Activated CD4-positive, alpha-beta memory T cell treated with anti-CD3 and anti-CD28 coated beads for 36 hours (primary cell): ENCODE measurements around the gene ATP8A1. TPM values are rescaled to one million over a fixed set of nuclear protein-coding genes. Genes with fewer than 3 reads are reported as not detected.

Experiments used
- CTCF ChIA-PET: fragments of 350-600 bp; sonication (Branson Sonifier 250); formaldehyde crosslinking; loops from one replicate; lab custom pipeline; 2021; ENCODE audit warnings: antibody characterized with exemption, inconsistent platforms; lab: Charles Lee
- POLR2A ChIA-PET: fragments of 350-600 bp; sonication (Branson Sonifier 250); formaldehyde crosslinking; loops from one replicate; lab custom pipeline; 2021; ENCODE audit warnings: antibody characterized with exemption; lab: Charles Lee
- DNase-seq: peaks from one replicate; pipeline ENCODE4 v3.0.0-alpha.2; 2020
- H3K27ac Mint-ChIP-seq: one replicate; pipeline ENCODE4 v1.8.0; 2021; ENCODE audit warnings: mixed read lengths
- H3K27me3 Mint-ChIP-seq: one replicate; pipeline ENCODE4 v1.8.0; 2021; ENCODE audit warnings: mixed read lengths
- H3K36me3 Mint-ChIP-seq: one replicate; pipeline ENCODE4 v1.8.0; 2021; ENCODE audit warnings: mixed read lengths
- H3K4me1 Mint-ChIP-seq: one replicate; pipeline ENCODE4 v1.8.0; 2021; ENCODE audit warnings: low read depth, mixed read lengths
- H3K4me3 Mint-ChIP-seq: one replicate; pipeline ENCODE4 v1.8.0; 2021; ENCODE audit warnings: mild to moderate bottlenecking, mixed read lengths
- H3K9me3 Mint-ChIP-seq: one replicate; pipeline ENCODE4 v1.8.0; 2021; ENCODE audit warnings: mixed read lengths
- intact Hi-C: fragments of 100-400 bp; cut with micrococcal nuclease; formaldehyde crosslinking; loops from one replicate; pipeline ENCODE4 v1.15.1; 2023
- total RNA-seq, 2 experiments: library from RNA; stranded (reverse); gene quantifications; one replicate each; pipeline ENCODE4 v1.2.3, GENCODE V29; 2021

Gene ATP8A1
- total RNA-seq, 2 experiments from 2014 or later, result 23.9 to 24.0 TPM

- Mint-ChIP-seq H3K4me1 (no peaks in the 10 kb centered on the region), H3K4me3 (no peak overlapping the region), H3K9me3 (no peaks in the 10 kb centered on the region), H3K27me3 (no peaks in the 10 kb centered on the region), H3K36me3 (peaks cover 9% of the 10 kb centered on the region), H3K27ac (no peak overlapping the region)
- ChIA-PET CTCF (no interaction called here), POLR2A (no interaction called here)
- intact Hi-C loops, result no loop called here
- no peak for DNase-seq
These were observed 245.1 kb downstream of the ATP8A1 start for GRCh38 chr4:42411803-42412202.

GRCh38 chr4:42410446-42410845 lies 246.5 kb downstream of the ATP8A1 start:
- Mint-ChIP-seq H3K27me3 (no peaks in the 10 kb centered on the region), H3K27ac (no peak overlapping the region), H3K4me1 (no peaks in the 10 kb centered on the region), H3K9me3 (no peaks in the 10 kb centered on the region), H3K4me3 (no peak overlapping the region), H3K36me3 (peaks cover 9% of the 10 kb centered on the region)
- no peak for DNase-seq
- intact Hi-C loops, result no loop called here
- CTCF ChIA-PET, result interaction anchor here (1.2 kb wide), 1 partner anchor 10 kb away, joined by 3 read pairs; no protein-coding TSS in a partner anchor
- POLR2A ChIA-PET, result no interaction called here

GRCh38 chr4:42404001-42404400 lies 252.9 kb downstream of the ATP8A1 start:
- Mint-ChIP-seq H3K4me1 (peaks cover 7% of the 10 kb centered on the region), H3K9me3 (no peaks in the 10 kb centered on the region), H3K27me3 (peaks cover 33% of the 10 kb centered on the region), H3K4me3 (no peak overlapping the region), H3K36me3 (no peaks in the 10 kb centered on the region), H3K27ac (no peak overlapping the region)
- ChIA-PET POLR2A (no interaction called here), CTCF (no interaction called here)
- intact Hi-C loops, result no loop called here
- no peak for DNase-seq

- intact Hi-C loops, result no loop called here
- no peak overlapping the region for H3K4me3 Mint-ChIP-seq
These were observed 255.7 kb downstream of the ATP8A1 start for GRCh38 chr4:42401171-42401570.

GRCh38 chr4:42399393-42399792 lies 257.5 kb downstream of the ATP8A1 start:
- Mint-ChIP-seq H3K9me3 (no peaks in the 10 kb centered on the region), H3K4me3 (no peak overlapping the region), H3K36me3 (no peaks in the 10 kb centered on the region), H3K27me3 (peaks cover 67% of the 10 kb centered on the region), H3K27ac (no peak overlapping the region), H3K4me1 (peaks cover 29% of the 10 kb centered on the region)
- POLR2A ChIA-PET, result no interaction called here
- intact Hi-C loops, result no loop called here
- CTCF ChIA-PET, result no interaction called here
- DNase-seq, result no peak

More at GRCh38 chr4:42401171-42401570, 255.7 kb downstream of the ATP8A1 start:
- DNase-seq, result no peak
- Mint-ChIP-seq H3K27me3 (peaks cover 56% of the 10 kb centered on the region), H3K4me1 (peaks cover 29% of the 10 kb centered on the region), H3K9me3 (no peaks in the 10 kb centered on the region), H3K36me3 (no peaks in the 10 kb centered on the region), H3K27ac (no peak overlapping the region)
- CTCF ChIA-PET, result interaction anchor here (1.3 kb wide), 2 partner anchors 9 to 119 kb away, joined by 3 read pairs; no protein-coding TSS in a partner anchor
- POLR2A ChIA-PET, result no interaction called here

- DNase-seq, result no peak
- peaks cover 29% of the 10 kb centered on the region for H3K4me1 Mint-ChIP-seq
- ChIA-PET CTCF (no interaction called here), POLR2A (no interaction called here)
- H3K4me3 Mint-ChIP-seq, result peak overlapping the region; percentile 61
- H3K36me3 Mint-ChIP-seq, result no peaks in the 10 kb centered on the region
- no peak overlapping the region for H3K27ac Mint-ChIP-seq
- no peaks in the 10 kb centered on the region for H3K9me3 Mint-ChIP-seq
- peaks cover 67% of the 10 kb centered on the region for H3K27me3 Mint-ChIP-seq
- intact Hi-C loops, result no loop called here
These were observed 258.0 kb downstream of the ATP8A1 start for GRCh38 chr4:42398871-42399331.

GRCh38 chr4:42398171-42398870 lies 258.6 kb downstream of the ATP8A1 start:
- H3K9me3 Mint-ChIP-seq, result no peaks in the 10 kb centered on the region
- DNase-seq, result peak; percentile 42
- POLR2A ChIA-PET, result no interaction called here
- H3K4me1 Mint-ChIP-seq, result peaks cover 29% of the 10 kb centered on the region
- CTCF ChIA-PET, result no interaction called here
- no peak overlapping the region for H3K27ac Mint-ChIP-seq
- H3K27me3 Mint-ChIP-seq, result peaks cover 66% of the 10 kb centered on the region
- intact Hi-C loops, result no loop called here
- H3K4me3 Mint-ChIP-seq, result peak overlapping the region; percentile 61
- no peaks in the 10 kb centered on the region for H3K36me3 Mint-ChIP-seq

- H3K4me3 Mint-ChIP-seq, result peak overlapping the region; percentile 61
- intact Hi-C loops, result loop anchor here (1.0 kb wide), 1 partner anchor 115 kb away; no protein-coding TSS in a partner anchor
These were observed 259.2 kb downstream of the ATP8A1 start for GRCh38 chr4:42397635-42398170.

GRCh38 chr4:42396752-42397634 lies 259.9 kb downstream of the ATP8A1 start, which contains the start of gene SHISA3:
TSS of gene SHISA3 (plus strand) at chr4:42397488. CDS start at chr4:42398057, 569 bp downstream.
- ChIA-PET POLR2A (no interaction called here), CTCF (interaction anchor here (0.6 to 1.8 kb wide), 2 partner anchors 117 to 123 kb away, joined by 3 to 6 read pairs; no protein-coding TSS in a partner anchor)
- H3K9me3 Mint-ChIP-seq, result no peaks in the 10 kb centered on the region
- no peak within 1 kb of the TSS for H3K27ac Mint-ChIP-seq
- DNase-seq, result peak; percentile 37
- H3K4me3 Mint-ChIP-seq, result peak within 1 kb of the TSS; percentile 61
- H3K27me3 Mint-ChIP-seq, result peaks cover 61% of the 10 kb centered on the region
- intact Hi-C loops, result loop anchor here (1.0 kb wide), 1 partner anchor 115 kb away; no protein-coding TSS in a partner anchor
- peaks cover 29% of the 10 kb centered on the region for H3K4me1 Mint-ChIP-seq
- H3K36me3 Mint-ChIP-seq, result no peaks in the 10 kb centered on the region

More at GRCh38 chr4:42397635-42398170, 259.2 kb downstream of the ATP8A1 start:
- H3K36me3 Mint-ChIP-seq, result no peaks in the 10 kb centered on the region
- DNase-seq, result no peak
- no peaks in the 10 kb centered on the region for H3K9me3 Mint-ChIP-seq
- no peak overlapping the region for H3K27ac Mint-ChIP-seq
- ChIA-PET POLR2A (no interaction called here), CTCF (no interaction called here)
- peaks cover 64% of the 10 kb centered on the region for H3K27me3 Mint-ChIP-seq
- H3K4me1 Mint-ChIP-seq, result peaks cover 29% of the 10 kb centered on the region

- DNase-seq, result no peak
- no peaks in the 10 kb centered on the region for H3K36me3 Mint-ChIP-seq
- ChIA-PET CTCF (interaction anchor here (0.6 to 1.8 kb wide), 2 partner anchors 117 to 124 kb away, joined by 3 to 6 read pairs; no protein-coding TSS in a partner anchor), POLR2A (no interaction called here)
- intact Hi-C loops, result no loop called here
- no peak overlapping the region for H3K27ac Mint-ChIP-seq
- H3K4me1 Mint-ChIP-seq, result peaks cover 29% of the 10 kb centered on the region
- H3K4me3 Mint-ChIP-seq, result peak overlapping the region; percentile 61
- no peaks in the 10 kb centered on the region for H3K9me3 Mint-ChIP-seq
- peaks cover 58% of the 10 kb centered on the region for H3K27me3 Mint-ChIP-seq
These were observed 260.5 kb downstream of the ATP8A1 start for GRCh38 chr4:42396361-42396751.

GRCh38 chr4:42395595-42395994 lies 261.3 kb downstream of the ATP8A1 start:
- Mint-ChIP-seq H3K9me3 (no peaks in the 10 kb centered on the region), H3K4me1 (peaks cover 29% of the 10 kb centered on the region), H3K4me3 (no peak overlapping the region), H3K27me3 (peaks cover 51% of the 10 kb centered on the region), H3K36me3 (no peaks in the 10 kb centered on the region), H3K27ac (no peak overlapping the region)
- ChIA-PET POLR2A (no interaction called here), CTCF (interaction anchor here (1.8 kb wide), 1 partner anchor 124 kb away, joined by 6 read pairs; no protein-coding TSS in a partner anchor)
- intact Hi-C loops, result no loop called here
- no peak for DNase-seq

- ChIA-PET POLR2A (no interaction called here), CTCF (no interaction called here)
- Mint-ChIP-seq H3K36me3 (no peaks in the 10 kb centered on the region), H3K27ac (no peak overlapping the region), H3K9me3 (no peaks in the 10 kb centered on the region), H3K4me3 (no peak overlapping the region), H3K4me1 (peaks cover 12% of the 10 kb centered on the region), H3K27me3 (peaks cover 26% of the 10 kb centered on the region)
- intact Hi-C loops, result no loop called here
- no peak for DNase-seq
These were observed 264.5 kb downstream of the ATP8A1 start for GRCh38 chr4:42392436-42392835.
